SK-N-SH (cell line): ENCODE results near the gene UTP25.

ENCODE experiments used
- CTCF ChIP-seq: fragments of 200-600 bp; sonication (generic); IDR thresholded peaks from 2 replicates; pipeline ENCODE4 v1.6.1; 2017; ENCODE audit warnings: antibody characterized with exemption, mild to moderate bottlenecking, moderate library complexity
- GABPA ChIP-seq: IDR thresholded peaks from 2 replicates; pipeline ENCODE4 v1.4.0; 2012; ENCODE audit warnings: low read depth, mild to moderate bottlenecking
- MEF2A ChIP-seq: IDR thresholded peaks from 2 replicates; pipeline ENCODE4 v1.4.0; 2012; ENCODE audit warnings: low read depth, borderline replicate concordance
- MXI1 ChIP-seq: IDR thresholded peaks from 2 replicates; pipeline ENCODE4 v1.6.1; 2012; ENCODE audit warnings: mild to moderate bottlenecking, low read depth, low read length, improper control_type of control experiment
- POLR2AphosphoS5 ChIP-seq: IDR thresholded peaks from 2 replicates; pipeline ENCODE4 v1.6.1; 2012; ENCODE audit warnings: low read depth, low read length
- RAD21 ChIP-seq: IDR thresholded peaks from 2 replicates; pipeline ENCODE4 v1.6.1; 2012; ENCODE audit warnings: mild to moderate bottlenecking, low read length
- SIN3A ChIP-seq: IDR thresholded peaks from 2 replicates; pipeline ENCODE4 v1.6.1; 2012; ENCODE audit warnings: low read depth, mild to moderate bottlenecking, low read length, moderate library complexity, borderline replicate concordance
- TF ChIP-seq, protein P1 (sequence below): IDR thresholded peaks from 2 replicates; pipeline ENCODE4 v1.6.1; 2012; ENCODE audit warnings: mild to moderate bottlenecking, low read depth, low read length, moderate library complexity
- TF ChIP-seq, protein P2 (sequence below): fragments of 150-350 bp; IDR thresholded peaks from 2 replicates; pipeline ENCODE4 v1.6.1; 2017; ENCODE audit warnings: antibody characterized with exemption, low read length, low read depth, borderline replicate concordance

GRCh38 chr1:209780268-209780667, 47.5 kb upstream of the UTP25 start:
- TF ChIP-seq POLR2AphosphoS5 (no peak), CTCF (no peak), GABPA (no peak), MEF2A (no peak), RAD21 (no peak), MXI1 (no peak), SIN3A (no peak)
- TF ChIP-seq, protein P1, sequence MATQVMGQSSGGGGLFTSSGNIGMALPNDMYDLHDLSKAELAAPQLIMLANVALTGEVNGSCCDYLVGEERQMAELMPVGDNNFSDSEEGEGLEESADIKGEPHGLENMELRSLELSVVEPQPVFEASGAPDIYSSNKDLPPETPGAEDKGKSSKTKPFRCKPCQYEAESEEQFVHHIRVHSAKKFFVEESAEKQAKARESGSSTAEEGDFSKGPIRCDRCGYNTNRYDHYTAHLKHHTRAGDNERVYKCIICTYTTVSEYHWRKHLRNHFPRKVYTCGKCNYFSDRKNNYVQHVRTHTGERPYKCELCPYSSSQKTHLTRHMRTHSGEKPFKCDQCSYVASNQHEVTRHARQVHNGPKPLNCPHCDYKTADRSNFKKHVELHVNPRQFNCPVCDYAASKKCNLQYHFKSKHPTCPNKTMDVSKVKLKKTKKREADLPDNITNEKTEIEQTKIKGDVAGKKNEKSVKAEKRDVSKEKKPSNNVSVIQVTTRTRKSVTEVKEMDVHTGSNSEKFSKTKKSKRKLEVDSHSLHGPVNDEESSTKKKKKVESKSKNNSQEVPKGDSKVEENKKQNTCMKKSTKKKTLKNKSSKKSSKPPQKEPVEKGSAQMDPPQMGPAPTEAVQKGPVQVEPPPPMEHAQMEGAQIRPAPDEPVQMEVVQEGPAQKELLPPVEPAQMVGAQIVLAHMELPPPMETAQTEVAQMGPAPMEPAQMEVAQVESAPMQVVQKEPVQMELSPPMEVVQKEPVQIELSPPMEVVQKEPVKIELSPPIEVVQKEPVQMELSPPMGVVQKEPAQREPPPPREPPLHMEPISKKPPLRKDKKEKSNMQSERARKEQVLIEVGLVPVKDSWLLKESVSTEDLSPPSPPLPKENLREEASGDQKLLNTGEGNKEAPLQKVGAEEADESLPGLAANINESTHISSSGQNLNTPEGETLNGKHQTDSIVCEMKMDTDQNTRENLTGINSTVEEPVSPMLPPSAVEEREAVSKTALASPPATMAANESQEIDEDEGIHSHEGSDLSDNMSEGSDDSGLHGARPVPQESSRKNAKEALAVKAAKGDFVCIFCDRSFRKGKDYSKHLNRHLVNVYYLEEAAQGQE, result no peak
- TF ChIP-seq, protein P2, sequence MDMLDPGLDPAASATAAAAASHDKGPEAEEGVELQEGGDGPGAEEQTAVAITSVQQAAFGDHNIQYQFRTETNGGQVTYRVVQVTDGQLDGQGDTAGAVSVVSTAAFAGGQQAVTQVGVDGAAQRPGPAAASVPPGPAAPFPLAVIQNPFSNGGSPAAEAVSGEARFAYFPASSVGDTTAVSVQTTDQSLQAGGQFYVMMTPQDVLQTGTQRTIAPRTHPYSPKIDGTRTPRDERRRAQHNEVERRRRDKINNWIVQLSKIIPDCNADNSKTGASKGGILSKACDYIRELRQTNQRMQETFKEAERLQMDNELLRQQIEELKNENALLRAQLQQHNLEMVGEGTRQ, result no peak
